Right ventricle myocardium superior (tissue), 1 donor: Measurements from ENCODE around the gene COL25A1. TPM values are rescaled to one million over a fixed set of nuclear protein-coding genes. Genes with fewer than 3 reads are reported as not detected.

Experiments used
- ATAC-seq: fragments of 200-7000 bp; cut with Tn5 transposase; one replicate; pipeline ENCODE4 v1.9.1; 2020; ENCODE audit warnings: mild to moderate bottlenecking; ENCODE audit not compliant: poor library complexity
- DNase-seq: peaks from one replicate; pipeline ENCODE4 v3.0.0-alpha.2; 2020
- intact Hi-C: fragments of 100-400 bp; cut with DNase I; formaldehyde crosslinking; loops from one replicate; pipeline ENCODE4 v1.11.2; 2022
- total RNA-seq: library from RNA; stranded (reverse); fragmentation: NEBNext Ultra II Directional; extraction: Animal tissue kit (Norgen Biotek cat#: 25700); gene quantifications from one replicate; pipeline ENCODE4 v1.2.1, GENCODE V29; 2021
- donor health status: DM: no; HTN: yes; CAD: no; lungs with severe emphysema.

The COL25A1 gene
- total RNA-seq, 1 donor from 2014 or later: 0.24 TPM

DNA sequence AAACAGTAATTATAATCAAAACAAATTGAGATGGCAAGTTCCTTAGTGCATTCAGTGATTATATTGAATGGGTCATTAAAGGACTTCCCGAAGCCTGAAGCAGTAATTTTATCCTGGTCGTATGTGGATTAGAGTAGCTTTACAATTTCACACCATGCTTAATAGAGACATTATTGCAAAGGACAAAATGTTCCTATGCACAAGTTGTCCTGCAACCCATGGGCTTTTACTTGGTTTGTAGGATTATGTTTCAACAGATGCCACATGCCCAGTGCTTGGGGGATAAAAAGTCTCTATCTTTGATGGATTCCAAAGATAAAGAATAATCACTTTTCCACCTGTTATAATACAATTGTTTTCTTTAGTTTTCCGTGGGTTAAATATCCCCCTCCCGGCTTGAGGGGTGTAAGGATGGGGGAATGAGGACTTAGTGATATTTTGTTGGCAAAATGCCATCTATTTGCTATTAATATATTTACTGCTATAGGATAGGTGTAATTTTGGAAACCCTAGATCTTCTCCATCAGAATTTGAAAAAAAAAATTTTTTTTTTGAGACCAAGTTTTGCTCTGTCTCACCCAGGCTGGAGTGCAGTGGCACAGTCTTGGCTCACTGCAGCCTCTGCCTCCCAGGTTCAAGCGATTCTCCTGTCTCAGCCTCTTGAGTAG is 383.1 kb downstream of the COL25A1 start:
- no peak for DNase-seq
- intact Hi-C loops: no loop called here
- no peak for ATAC-seq

DNA sequence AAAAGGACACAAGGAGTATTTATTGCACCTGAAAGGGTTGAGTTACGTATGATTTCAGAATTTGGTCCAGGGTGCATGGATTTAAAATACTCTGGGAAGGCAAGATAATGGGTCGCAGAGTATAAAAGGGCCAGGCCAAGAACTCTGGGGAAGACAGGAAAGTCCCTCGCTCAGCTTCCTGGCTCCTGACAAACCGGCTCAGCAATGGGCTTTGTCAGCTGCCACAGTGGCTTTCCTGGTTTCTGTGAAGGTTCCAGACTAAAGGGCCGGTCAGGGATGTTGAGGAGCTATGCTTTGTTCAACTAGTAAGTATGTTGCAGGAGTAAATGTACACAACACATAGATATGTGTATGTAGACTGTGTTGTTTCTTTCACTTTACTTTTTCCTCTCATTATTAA is 385.2 kb downstream of the COL25A1 start:
- DNase-seq (no peak), ATAC-seq (no peak)
- intact Hi-C loops: no loop called here

DNA sequence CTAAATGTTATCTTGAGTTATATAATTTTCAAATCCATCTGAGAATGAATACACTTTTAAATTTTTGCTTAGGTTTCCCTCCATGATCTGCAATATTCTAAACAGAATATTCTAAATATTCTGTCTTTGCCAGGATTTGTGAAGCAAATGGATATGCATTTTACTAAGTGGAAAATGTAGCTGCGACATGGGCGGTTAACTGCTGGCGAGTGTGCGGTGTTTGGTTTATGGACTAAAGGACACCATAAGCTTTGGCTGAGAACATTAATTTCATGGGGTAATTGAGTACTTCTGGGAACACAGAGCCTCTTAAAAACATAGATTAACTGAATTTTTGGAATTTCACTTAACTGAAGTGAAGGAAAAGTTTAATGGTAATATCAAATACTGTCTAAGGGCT is 385.8 kb downstream of the COL25A1 start:
- no peak for DNase-seq
- no peak for ATAC-seq
- intact Hi-C loops: no loop called here

DNA sequence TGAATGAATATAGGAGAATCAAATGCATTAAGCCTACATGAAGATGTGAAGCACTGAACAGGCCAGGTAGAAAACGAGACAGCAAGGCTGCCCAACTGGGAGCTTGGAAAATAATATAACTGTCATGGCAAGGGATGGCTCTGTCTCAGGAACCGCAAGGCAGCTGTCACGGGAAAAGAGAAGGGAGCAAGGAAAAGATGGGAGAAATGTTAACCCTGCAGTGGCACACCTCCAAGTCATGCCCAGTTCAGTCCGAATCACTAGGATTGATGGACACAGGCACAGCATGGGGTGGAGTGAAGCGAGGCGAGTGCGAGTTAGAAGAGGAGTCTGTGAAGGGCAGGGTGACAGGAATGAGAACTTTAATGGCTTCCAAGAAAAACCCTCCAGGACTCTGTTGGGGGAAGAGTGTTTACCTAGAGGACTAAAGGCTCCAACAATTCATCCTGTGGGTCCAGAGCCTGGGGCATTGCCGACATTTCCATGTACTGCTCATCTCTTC is 395.5 kb downstream of the COL25A1 start:
- ATAC-seq (no peak), DNase-seq (no peak)
- intact Hi-C loops: no loop called here

DNA sequence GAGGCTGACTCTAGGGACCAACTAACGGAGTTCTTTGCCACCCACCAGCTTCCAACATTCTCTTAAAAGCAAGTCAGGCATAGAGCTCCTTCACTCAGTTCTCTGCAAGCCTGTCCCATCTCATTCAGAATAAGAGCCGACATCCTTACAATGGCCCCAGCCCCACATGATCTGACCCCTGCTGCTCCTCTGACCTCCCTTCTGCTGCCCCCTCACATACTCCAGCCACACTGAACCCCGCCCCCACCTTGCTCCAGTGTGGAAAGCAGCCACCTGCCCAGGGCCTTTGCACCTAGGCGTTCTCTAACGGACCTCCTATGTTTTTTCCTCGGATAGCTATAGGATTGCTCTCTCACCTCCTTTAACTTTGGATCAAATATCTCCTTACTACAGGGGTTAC is 396.5 kb downstream of the COL25A1 start:
- ATAC-seq (no peak), DNase-seq (no peak)
- intact Hi-C loops: no loop called here

DNA sequence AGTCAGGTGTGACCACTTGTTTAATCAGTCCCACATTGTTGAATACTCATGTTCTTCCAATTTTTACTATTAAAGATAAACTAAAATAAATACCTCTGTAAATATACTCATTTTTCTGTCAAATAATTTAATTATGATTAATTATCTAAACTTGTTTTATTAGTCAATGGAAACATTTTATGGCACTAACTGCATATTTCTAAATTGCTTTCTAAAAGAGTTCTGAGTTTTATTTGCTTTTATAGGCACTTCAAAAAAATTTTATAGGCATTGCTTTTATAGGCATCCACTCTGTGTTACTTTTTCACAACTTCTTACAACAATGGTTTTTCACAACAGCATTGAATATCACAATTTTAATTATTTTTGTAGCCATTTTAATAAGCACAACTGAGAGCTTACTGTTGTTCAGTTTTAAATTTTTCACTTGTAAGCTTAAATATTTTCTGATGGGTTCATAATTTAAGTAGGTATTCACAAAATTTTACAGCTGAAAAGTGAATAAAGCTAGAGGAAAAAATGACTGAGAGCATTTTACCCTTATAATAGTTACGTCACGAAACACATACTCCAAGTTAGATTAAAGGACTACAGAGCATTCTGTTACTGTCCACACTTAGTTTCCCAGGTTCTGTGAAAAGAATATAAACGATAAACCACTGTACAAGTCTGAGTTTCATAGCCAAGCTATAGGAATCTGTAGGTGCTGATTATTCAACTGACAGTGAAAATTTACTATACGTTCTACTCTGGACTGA is 398.8 kb downstream of the COL25A1 start:
- DNase-seq (no peak), ATAC-seq (no peak)
- intact Hi-C loops: no loop called here

DNA sequence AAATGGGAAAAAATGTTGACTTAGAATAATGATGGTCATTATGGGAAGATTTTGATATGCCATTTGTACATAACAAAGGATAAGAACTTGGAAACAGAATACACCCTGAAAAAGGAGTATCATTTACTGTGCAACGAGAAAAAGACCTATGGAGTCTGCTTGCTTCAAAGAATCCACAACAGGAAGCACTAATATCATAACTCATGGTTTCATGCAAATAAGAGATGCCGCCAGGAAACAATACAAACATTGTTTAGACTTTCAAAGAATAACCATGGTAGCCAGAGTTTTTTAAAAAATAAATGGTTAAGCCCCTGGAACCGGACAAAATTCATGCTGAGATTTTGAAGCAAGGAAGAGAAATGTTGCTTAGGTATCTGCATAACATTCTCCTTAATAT is 399.7 kb downstream of the COL25A1 start:
- intact Hi-C loops: no loop called here
- DNase-seq (no peak), ATAC-seq (no peak)

DNA sequence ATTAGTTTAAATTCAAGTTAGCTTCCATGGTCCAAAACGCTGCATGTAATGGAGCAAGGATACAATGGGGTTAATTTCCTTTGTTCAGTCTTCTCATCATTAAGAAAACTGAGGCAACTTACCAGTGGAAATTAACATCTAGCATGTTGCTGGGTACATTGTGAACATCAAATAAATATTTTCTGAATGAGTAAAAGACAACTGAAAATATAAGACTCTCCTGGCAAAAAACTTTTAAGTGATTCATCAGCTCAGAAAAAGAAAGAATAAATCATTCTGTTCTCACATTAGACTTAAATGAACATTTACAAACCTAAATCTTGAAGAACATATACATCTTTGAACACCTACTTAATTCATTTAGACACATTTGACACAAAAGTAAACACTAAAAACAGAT is 401.2 kb downstream of the COL25A1 start:
- intact Hi-C loops: no loop called here
- no peak for ATAC-seq

DNA sequence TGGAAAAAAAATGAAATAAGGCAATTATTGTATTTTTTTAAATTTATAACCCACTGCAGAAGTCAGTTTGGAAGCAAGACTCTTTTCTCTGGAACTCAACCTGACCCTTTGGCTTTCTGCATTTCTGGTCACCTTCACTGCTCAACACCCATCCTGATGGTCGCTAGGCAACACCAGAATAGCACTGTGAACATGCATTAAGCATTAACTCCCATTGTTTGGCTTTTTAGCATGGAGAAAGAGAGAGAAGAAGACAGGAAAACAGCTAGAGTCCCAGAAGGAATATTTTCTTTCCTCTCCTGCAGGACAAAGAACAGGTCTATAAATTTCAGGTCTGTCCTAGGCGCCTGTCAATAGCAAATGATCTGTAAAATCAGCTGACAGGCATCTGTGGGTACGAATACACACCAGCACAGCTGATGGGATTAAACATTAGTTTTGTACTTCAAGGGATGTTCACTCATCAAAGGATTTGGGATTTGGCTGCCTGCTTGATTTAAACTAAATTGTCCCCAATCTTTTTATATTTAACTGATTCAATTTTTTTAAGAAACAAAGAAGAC is 402.4 kb downstream of the COL25A1 start:
- ATAC-seq (no peak), DNase-seq (no peak)
- intact Hi-C loops: no loop called here

More for the DNA sequence above, 401.2 kb downstream of the COL25A1 start:
- no peak for DNase-seq

DNA sequence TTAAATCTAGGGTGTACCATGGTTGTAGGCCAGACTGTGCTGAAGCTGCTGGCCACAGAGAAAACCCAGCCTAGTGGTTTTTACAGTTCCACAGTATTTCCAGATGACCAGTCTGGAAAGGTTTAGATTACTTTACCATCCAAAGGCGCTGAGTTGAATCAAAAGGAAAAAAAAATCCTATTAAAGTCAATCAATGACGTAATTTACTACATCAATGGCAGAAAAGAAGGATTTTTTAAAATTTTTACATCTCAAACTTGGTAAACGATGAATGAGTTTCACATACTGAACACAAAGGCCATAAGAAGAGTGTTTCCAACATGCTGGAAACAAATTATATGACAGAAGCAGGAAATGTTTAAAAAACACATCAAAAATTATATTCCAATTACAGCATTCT is 409.0 kb downstream of the COL25A1 start:
- DNase-seq: no peak

DNA sequence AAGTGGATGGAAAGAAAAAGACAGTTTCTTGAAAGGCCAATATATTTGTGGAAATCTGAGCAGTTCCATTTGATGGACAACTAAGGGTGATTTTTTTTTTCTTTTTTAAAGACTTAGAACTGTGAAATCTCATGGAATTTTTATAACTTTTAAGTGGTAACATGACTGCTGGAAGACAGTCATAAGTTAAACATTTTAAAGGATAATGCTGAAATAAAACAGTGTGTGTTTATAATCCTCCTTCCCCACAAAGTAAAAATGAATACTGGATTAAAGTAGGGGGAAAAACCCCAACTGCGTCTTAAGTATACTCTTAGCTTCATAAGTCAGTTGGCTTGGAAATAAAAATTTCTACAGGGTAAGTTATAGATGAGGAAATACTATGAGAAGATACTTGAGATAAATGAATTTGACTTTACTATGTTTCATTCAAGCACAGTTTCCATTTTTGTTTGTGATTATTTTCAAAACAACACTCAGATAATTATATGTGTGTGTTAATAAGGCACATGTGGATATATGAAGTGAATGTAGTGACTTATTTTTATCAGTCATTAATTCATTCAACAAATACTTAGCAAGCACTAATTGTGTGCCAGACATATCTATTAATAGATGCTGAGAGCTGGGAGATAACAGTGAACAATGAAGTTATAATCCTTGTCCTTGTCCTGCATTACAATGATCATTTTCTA is 410.4 kb downstream of the COL25A1 start:
- no peak for DNase-seq
- no peak for ATAC-seq
- intact Hi-C loops: no loop called here

More for the DNA sequence above, 409.0 kb downstream of the COL25A1 start:
- no peak for ATAC-seq
- intact Hi-C loops: no loop called here

DNA sequence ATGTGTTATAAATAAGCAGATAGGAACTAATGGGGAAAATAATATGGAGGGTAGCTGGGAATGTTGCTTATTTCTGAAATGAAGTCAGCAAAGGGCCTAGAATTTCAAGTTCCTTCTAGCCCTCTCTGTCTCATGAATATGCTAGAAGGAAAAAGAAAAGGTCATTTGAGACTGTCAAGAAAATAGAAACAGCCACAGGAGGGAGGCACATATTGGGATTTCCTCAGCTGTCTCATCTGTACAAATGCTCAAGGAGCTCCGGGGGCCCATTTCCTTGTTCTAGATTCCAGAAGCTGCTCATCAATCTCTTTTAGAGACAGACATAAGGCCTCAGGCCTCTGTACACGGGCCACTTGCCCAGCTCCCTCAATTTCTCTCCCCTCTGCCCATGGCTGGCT is 412.0 kb downstream of the COL25A1 start:
- intact Hi-C loops: no loop called here
- DNase-seq (no peak), ATAC-seq (no peak)

DNA sequence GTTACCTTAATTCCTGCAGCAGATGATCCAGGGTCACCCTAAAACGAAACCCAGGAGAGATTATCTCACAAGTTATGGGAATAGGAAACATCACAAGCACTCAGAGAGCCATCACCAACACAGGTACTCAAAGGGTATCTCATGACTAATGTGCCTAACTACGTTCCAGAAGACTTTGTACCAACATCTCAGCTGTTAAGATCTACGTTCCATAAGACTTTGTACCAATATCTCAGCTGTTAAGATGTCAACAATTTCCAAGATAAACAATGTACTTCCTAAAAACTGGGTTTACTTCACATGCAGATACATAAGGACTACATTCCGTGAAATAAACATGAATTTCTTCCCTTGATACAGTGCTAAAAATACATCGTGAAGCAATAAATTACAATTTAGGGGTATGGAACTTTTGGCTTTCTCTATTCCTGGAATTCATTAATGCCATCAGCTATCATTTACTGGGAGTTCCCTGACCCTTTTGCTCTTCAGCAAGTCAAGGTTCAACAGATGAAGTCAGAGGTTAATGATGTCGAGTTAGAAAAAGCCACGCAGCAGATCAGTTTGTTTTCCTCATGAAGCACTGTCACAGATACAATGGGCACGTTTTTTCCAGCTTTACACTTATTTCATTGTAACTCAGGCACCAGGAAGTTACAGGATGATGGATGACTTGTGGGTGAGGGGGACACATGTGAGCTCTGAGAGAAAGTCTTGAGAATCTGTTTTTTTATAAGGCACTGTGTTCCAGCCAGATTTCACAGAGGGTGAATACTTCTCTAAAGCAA is 412.6 kb downstream of the COL25A1 start:
- intact Hi-C loops: no loop called here
- DNase-seq: no peak
- ATAC-seq: no peak

DNA sequence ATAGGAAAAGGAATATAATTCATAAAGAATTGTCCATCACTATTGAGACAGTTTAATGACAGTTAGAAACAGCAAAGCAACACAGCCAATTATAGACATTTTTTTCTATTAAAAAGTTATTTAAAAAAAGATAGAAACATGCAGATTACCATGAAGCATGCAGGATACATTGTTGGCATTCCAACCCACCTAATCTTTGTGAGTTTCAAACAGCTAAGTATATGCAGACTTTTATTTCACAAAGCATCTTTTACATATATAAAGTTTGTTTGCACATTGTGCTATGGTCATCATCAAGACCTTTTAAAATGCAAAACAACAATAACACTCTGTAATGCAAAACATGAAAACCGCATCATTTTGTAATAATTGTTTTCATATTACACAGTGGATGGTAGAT is 413.7 kb downstream of the COL25A1 start:
- intact Hi-C loops: no loop called here
- no peak for ATAC-seq
- DNase-seq: no peak

DNA sequence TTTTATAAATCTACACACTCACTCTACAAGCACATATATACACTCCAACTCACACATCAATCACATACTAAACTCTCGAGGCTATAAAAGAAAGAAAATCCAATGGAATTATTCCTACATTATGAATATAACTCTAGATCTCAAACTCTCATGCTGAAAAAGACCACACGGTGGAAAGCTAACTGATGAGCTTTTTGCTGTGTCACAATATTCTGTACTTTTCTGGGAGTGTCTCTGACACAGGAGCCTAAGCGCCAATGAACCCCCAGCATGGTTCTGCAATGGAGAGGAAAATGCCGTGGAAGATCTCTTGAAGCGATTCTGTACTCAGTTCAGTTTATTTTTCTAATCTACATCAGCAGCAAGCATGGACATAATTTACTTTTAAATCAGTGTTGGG is 415.4 kb downstream of the COL25A1 start:
- no peak for ATAC-seq
- intact Hi-C loops: no loop called here

DNA sequence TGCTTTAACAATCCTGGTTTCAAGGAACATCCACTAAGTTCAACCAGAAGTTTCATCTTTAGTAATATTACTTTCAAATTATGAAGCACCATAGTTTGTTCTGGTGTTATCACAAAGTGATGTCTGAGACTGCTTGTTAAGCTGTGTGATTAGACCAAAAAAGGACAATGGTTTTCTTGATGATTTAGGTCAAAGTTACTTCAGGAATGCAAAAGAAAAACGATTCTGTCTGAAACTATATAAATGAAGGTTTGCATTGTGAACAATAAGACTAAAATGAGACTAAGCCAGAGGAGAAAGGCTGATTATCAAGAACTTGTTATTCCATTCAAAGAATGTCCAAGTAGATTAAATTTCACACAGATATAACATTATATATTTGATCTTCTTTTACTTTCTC is 417.2 kb downstream of the COL25A1 start:
- ATAC-seq (no peak), DNase-seq (no peak)
- intact Hi-C loops: no loop called here

More for the DNA sequence above, 415.4 kb downstream of the COL25A1 start:
- no peak for DNase-seq

DNA sequence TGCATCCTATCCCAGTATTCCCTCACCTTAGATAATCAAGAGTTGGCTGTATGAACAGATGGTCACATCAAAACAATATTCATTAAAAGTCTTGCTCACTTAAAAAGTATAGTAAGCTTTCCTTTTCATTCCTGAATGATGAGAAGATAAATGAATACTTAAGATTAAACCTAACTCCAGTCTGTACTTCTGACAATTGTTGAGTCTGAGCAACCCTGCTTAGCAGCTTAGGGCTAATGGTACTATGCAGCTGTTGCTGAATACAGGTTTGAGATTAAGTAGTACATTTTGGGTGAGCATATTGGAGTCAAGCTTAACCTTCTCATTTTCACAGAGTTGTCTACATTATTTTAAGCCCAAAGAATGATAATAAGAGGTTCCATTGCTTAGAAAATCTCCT is 417.9 kb downstream of the COL25A1 start:
- ATAC-seq (no peak), DNase-seq (no peak)
- intact Hi-C loops: no loop called here

DNA sequence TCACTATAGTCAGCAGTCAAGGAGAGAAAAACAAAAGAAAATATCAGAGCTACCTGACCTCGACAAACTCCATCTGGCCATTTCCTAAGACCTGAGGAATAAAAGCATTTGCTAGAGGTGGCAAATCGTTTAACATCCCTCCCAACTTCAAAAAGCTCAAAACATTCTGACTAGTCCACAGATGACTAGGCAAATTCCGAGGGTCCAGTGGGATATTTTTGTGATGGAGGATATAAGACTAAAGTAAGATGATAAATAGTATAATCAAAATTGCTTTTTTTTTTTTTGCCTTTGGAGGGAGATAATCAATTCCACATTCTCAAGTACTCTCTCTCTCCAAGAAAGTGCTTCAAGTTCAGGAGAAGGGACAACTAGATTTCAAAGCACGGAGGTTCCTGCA is 420.5 kb downstream of the COL25A1 start:
- intact Hi-C loops: no loop called here
- DNase-seq (no peak), ATAC-seq (no peak)

DNA sequence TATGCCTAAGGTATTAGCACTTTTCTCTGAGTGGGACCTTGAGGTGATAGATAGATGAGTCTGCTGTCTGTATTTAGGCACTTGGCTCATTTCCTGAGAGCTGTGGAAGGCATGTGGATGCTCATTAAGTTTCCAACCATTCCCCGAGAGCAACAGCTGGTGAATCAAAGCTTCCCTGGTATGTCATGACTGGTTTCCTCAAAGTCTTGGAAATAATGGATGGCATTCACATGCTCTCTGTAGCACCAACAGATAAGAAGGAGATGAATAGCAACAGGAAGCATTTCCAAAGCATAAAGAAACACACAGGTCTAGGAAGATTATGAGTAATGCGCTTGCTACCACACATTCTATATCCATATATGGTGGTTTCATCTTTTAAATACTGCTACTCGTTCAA is 421.3 kb downstream of the COL25A1 start:
- ATAC-seq (no peak), DNase-seq (no peak)
- intact Hi-C loops: no loop called here
